GM19467 (cell line): Measurements from ENCODE around the gene PRKCA.
"Not testable (repeated sequence)": the region's sequence is repeated elsewhere in the genome, so short reads cannot be mapped to it uniquely, and the experiment has no call there.

ENCODE experiments used
- ATAC-seq: cut with Tn5 transposase; IDR thresholded peaks from one replicate; pipeline ENCODE4 v1.9.1; 2021; ENCODE audit warnings: mild to moderate bottlenecking, moderate library complexity; ENCODE audit not compliant: unreplicated experiment

PRKCA gene

GRCh38 chr17:66480802-66481201 is 178.4 kb downstream of the PRKCA start:
- no peak for ATAC-seq

GRCh38 chr17:66481271-66481670 is 178.9 kb downstream of the PRKCA start:
- ATAC-seq: no peak

GRCh38 chr17:66483906-66484305 is 181.5 kb downstream of the PRKCA start:
- no peak for ATAC-seq

DNA sequence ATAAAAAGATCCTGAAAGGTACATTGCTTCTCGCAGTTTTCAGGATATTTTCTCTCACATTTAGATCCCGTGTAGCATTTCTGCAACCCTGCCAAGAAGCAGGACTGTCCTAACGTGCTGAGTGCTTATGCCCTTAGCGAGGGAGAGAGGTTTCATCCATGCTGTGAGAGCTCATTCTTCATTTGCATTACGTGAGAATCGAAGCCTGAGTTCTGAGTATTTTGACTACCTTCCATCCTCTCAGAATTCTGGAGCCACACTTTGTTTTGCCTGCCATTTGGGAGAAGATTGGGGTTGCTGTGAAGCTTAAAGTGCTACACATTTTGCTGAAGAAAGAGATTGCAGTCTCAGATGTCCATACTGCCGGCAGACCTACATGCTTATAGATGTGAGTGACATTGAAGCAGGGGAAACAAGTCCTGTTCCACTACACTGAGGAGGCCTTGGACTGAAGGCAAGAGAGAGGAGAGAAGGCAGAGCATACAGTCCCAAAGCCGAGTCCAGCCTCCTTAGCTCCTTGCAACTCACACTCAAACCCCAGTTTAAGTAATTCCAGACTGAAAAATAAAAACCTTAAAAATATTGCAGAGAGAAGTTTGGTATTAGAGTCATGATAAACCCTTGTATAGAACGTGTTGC is 183.0 kb downstream of the PRKCA start:
- ATAC-seq: no peak

GRCh38 chr17:66487121-66487520 is 184.7 kb downstream of the PRKCA start:
- ATAC-seq: no peak

- no peak for ATAC-seq
Measured at GRCh38 chr17:66487981-66488468, 185.6 kb downstream of the PRKCA start.

DNA sequence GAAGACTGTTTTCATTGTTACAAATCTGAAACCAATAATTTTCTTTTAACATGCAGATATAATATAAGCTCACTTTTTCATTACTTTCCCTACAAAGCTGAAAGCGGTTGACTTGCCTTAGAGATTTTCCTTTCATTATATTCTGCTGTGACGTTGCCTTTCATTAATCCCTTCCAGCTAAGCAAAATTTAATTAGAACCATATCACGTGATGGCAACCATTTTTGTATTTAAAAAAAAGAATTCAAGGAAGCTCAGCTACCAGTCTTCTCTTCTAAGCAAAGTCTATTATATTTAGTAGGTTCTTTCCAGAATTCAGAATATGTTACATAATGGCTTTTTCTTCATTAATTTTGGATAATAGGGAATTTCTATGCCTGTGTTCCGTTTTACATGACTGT is 186.5 kb downstream of the PRKCA start:
- no peak for ATAC-seq

DNA sequence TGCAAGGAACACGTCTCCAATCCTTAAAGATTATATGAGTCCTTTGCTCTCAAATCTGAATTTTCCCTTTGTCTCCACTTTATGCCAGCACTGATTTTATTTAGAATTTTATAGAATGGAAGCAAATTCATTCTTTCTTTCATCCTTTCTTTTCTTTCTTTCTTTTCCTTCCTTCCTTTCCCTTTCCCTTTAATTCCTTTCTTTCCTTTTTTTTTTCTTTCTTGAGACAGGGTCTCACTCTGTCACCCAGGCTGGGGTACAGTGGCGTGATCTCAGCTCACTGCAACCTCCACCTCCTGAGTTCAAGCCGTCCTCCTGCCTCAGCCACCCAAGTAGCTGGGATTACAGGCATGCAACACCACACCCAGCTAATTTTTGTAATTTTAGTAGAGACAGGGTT is 187.2 kb downstream of the PRKCA start:
- not testable (repeated sequence) for ATAC-seq

DNA sequence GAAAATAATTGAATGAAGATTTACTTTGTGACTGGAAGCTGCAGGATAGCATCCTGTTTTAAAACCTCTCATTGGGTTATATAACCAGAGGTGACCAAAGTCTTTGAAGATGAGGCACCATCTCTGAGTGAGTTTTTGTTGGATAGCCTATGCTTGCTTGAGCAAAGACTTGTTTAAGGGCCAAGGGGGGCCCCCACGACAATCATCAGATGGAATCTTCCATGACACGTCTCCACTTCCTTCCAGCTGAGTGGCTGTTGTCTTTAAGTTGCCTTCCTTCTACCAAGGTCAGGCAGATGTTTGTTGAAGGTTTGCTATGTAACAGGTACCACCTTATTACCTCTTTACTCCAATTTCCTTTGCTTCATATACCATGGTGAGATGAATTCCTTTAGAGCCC is 188.8 kb downstream of the PRKCA start:
- ATAC-seq: no peak

DNA sequence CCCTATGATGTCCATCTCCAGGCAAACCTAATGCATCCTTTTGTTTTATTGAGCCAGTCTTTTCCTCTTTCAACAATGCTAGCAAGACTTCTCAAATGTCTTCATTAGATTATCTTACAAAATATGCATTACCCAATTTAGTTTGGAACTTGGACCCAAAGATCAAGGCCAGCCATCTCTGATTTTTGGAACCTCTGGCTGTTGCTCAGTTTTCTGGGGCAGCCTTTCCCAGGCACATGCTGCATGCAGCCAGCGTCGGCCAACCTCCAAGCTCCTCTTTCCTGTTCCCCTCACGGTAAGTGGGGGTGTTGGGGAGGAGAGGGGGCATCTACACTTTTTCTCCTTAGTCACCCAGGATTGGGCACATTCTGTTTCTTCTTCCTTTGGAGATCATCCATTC is 189.3 kb downstream of the PRKCA start:
- no peak for ATAC-seq

DNA sequence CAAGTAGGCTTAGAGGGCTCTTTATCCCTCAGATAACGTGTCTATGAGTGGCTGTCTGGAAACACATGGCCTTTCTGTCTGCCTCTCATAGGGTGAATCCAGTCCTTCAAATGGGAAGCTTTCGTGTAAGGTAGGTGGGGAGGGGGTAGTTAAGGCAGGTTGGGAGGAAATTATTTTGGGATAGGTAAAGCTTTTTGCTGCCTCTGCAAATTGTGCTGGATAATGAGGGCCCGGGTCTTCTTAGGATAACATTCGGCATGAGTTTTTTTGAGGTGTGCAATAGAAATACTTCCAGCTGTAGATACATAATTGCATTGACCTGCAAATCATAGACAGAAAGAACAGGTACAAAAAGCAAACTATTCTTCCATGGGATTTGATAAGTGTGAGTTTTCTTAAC is 189.7 kb downstream of the PRKCA start:
- no peak for ATAC-seq

- no peak for ATAC-seq
Measured at GRCh38 chr17:66492561-66493005, 190.2 kb downstream of the PRKCA start.

DNA sequence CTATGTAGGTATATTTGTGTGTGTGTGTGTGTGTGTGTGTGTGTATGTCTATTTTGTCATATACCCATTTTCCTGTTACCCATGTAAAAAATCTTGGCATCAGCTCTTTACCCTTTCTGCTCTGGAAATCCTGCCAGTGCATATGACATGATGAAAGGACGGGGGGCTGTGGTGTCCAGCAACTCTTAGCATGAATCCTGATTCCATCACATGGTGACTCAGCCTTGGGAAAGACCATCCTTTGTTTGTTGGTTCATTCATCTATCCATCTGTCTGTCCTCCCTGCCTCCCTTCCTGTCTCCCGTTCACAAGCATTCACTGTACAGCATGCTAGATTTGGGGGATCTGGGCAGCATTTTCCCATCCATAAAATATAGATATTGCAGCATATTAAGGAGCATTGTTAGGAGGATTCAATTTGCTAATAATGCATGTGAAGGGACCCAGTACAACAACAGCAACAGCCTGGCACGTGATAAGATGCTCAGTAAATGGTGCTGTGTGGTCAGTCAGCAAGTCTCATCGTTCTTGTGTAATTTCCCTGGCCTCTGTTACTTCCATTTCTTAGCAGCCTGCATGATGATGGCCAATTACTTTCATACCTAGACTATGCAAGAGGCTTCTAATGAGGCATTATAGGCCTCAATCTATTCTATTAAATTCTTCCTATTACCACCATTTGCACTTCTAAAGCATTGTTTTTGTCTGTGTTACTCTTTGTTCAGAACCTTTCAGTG is 191.0 kb downstream of the PRKCA start:
- ATAC-seq: no peak

GRCh38 chr17:66494023-66494803 is 191.8 kb downstream of the PRKCA start:
- no peak for ATAC-seq

DNA sequence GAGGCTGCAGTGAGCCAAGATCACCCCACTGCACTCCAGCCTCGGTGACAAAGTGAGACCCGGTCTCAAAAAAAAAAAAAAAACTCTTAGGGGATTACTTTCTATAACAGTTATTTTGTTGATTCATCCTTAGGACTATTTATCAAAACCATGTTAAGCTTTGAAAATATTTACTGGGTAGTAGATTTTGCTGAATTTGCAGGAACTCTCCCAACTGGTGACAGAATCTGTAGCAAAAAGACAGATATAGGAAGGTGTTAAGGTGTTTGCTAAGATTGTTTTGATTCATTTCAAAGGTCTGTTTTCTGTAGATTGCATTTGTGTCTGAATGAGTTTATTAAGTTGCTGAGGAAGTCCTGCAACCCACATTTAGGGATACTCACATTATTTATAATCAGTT is 192.6 kb downstream of the PRKCA start:
- ATAC-seq: no peak

- no peak for ATAC-seq
Measured at GRCh38 chr17:66496306-66496705, 193.9 kb downstream of the PRKCA start.

- ATAC-seq: no peak
Measured at GRCh38 chr17:66498580-66498979, 196.2 kb downstream of the PRKCA start.

- ATAC-seq: no peak
Measured at GRCh38 chr17:66506641-66507040, 204.2 kb downstream of the PRKCA start.

- no peak for ATAC-seq
Measured at GRCh38 chr17:66507103-66507923, 204.9 kb downstream of the PRKCA start.

GRCh38 chr17:66507982-66508760 is 205.8 kb downstream of the PRKCA start:
- no peak for ATAC-seq
